ENCODE results near the gene PTPRK. TPM values are rescaled to one million over a fixed set of nuclear protein-coding genes. Genes with fewer than 3 reads are reported as not detected.

PTPRK gene
- total and polyA plus RNA-seq, 2 donors (not counting 1 experiment from before 2014, with no cell fraction given): 19.4 to 75.5 TPM

DNA sequence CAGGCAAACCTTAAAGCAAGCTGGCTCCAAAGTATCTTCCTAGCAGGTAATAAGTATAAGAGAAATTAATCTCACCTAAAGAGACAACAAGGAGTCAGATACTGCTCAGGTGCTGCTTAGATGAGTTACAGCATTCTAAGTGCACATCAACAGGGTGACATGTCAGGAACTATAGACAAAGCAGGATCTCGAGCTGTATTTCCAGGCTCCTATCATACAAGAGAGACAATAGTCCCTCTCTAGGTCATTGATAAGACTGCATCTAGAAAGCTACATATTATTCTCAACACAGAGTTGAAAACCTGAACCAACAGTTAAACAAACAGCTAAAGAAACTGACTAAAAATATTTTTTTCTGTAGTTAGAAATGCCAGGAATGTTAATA lies 3.9 kb downstream of the PTPRK start:
- Histone ChIP-seq H3K9ac (ENCODE audit: insufficient read depth, low read length) (peak overlapping the region; percentile 5), H3K79me2 (ENCODE audit: control insufficient read depth, insufficient read depth, low read length) (peaks cover 69% of the 10 kb centered on the region), H3K27me3 (ENCODE audit: control insufficient read depth, insufficient read depth, low read length) (no peaks in the 10 kb centered on the region), H3K9me3 (ENCODE audit: control insufficient read depth, insufficient read depth, low read depth, low read length) (no peaks in the 10 kb centered on the region), H3K4me2 (ENCODE audit: extremely low read depth, insufficient read depth, low read length) (peak overlapping the region; percentile 83), H3K27ac (ENCODE audit: insufficient read depth, low read length) (peak overlapping the region; percentile 53), H3K4me1 (ENCODE audit: control insufficient read depth, extremely low read depth, insufficient read depth, low read length) (peaks cover 27% of the 10 kb centered on the region), H3K36me3 (ENCODE audit: control insufficient read depth, insufficient read depth, low read length) (no peaks in the 10 kb centered on the region), H2AFZ (ENCODE audit: low read length) (no peak overlapping the region), H4K20me1 (ENCODE audit: control insufficient read depth, extremely low read depth, insufficient read depth, low read length) (peaks cover 2% of the 10 kb centered on the region), H3K4me3 (replicated peaks in 1 of 4; ENCODE audit: control extremely low read depth in 1 of 4, insufficient read depth in 1 of 4, low read depth in 3 of 4, low read length in 4 of 4) (peak overlapping the region; percentile 0 to 21 (median 11))
- DNase-seq (ENCODE audit: low read depth in 2 of 2): peak in 1 of 2 donors; percentile 44
- TF ChIP-seq, protein P1, sequence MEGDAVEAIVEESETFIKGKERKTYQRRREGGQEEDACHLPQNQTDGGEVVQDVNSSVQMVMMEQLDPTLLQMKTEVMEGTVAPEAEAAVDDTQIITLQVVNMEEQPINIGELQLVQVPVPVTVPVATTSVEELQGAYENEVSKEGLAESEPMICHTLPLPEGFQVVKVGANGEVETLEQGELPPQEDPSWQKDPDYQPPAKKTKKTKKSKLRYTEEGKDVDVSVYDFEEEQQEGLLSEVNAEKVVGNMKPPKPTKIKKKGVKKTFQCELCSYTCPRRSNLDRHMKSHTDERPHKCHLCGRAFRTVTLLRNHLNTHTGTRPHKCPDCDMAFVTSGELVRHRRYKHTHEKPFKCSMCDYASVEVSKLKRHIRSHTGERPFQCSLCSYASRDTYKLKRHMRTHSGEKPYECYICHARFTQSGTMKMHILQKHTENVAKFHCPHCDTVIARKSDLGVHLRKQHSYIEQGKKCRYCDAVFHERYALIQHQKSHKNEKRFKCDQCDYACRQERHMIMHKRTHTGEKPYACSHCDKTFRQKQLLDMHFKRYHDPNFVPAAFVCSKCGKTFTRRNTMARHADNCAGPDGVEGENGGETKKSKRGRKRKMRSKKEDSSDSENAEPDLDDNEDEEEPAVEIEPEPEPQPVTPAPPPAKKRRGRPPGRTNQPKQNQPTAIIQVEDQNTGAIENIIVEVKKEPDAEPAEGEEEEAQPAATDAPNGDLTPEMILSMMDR (conservative IDR thresholded peaks at IDR 0.05 in 1 of 2, IDR thresholded peaks at IDR 0.05 in 1 of 2; ENCODE audit: low read depth in 1 of 2, low read length in 2 of 2): peak; percentile 25 to 30
- TF ChIP-seq EZH2 (IDR thresholded peaks at IDR 0.05; ENCODE audit: low read length, missing control alignments): no peak

DNA sequence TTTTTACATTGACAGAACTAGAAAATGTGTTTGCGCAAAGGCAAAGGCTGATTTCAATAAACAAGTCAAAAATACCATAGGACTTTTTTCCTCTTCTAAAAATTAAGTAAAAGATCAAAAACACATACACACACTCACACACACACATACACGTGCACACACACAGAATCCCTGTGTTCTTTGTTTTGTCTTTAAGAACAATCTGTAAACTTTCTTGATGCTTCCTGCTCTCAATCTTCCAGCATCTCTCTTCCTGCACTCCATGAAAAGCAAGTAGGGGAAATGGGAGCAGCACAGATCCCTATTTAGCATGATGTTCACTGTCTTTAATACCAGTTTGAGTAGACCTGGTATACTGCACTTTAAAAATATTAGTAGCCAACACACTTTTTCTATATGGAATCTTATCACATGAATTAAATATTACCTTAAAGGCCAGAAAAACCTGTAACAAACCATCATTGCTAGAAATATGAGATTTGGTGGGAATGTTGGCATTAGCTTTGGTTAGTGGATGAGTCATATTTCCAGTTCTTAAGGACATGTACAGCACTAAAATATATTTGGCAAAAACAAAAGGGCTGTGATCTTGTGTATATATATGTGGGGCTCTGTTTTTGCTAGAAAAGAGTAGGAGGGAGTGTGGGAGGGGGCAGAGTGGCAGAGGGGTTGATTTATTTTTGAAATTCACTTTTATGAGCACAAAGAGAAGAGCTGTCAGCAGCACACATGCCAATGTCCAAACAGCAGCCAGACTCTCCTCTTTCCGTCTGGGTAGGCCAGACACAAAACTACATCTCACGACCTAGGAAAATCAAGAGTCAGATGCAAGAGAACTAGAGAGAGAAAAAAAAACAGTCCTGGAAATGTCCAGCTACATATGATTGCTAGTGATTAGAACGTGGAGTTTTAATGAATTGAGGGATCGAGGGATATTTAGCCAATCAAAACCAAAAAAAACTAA lies 4.6 kb downstream of the PTPRK start:
- peak overlapping the region; percentile 83 for H3K4me2 ChIP-seq (ENCODE audit: extremely low read depth, insufficient read depth, low read length)
- peaks cover 75% of the 10 kb centered on the region for H3K79me2 ChIP-seq (ENCODE audit: control insufficient read depth, insufficient read depth, low read length)
- TF ChIP-seq, protein P1 (conservative IDR thresholded peaks at IDR 0.05 in 1 of 2, IDR thresholded peaks at IDR 0.05 in 1 of 2; ENCODE audit: low read depth in 1 of 2, low read length in 2 of 2): no peak
- no peak for TF ChIP-seq EZH2 (IDR thresholded peaks at IDR 0.05; ENCODE audit: low read length, missing control alignments)
- peak overlapping the region; percentile 0 to 21 (median 11) for H3K4me3 ChIP-seq (replicated peaks in 1 of 4; ENCODE audit: control extremely low read depth in 1 of 4, insufficient read depth in 1 of 4, low read depth in 3 of 4, low read length in 4 of 4)
- H3K9ac ChIP-seq (ENCODE audit: insufficient read depth, low read length): peak overlapping the region; percentile 5
- H4K20me1 ChIP-seq (ENCODE audit: control insufficient read depth, extremely low read depth, insufficient read depth, low read length): peaks cover 2% of the 10 kb centered on the region
- peaks cover 32% of the 10 kb centered on the region for H3K4me1 ChIP-seq (ENCODE audit: control insufficient read depth, extremely low read depth, insufficient read depth, low read length)
- H3K9me3 ChIP-seq (ENCODE audit: control insufficient read depth, insufficient read depth, low read depth, low read length): no peaks in the 10 kb centered on the region
- H3K27ac ChIP-seq (ENCODE audit: insufficient read depth, low read length): peak overlapping the region; percentile 53
- H3K36me3 ChIP-seq (ENCODE audit: control insufficient read depth, insufficient read depth, low read length): no peaks in the 10 kb centered on the region
- DNase-seq (ENCODE audit: low read depth in 2 of 2): peak; percentile 71 to 73
- H2AFZ ChIP-seq (ENCODE audit: low read length): no peak overlapping the region
- H3K27me3 ChIP-seq (ENCODE audit: control insufficient read depth, insufficient read depth, low read length): no peaks in the 10 kb centered on the region

DNA sequence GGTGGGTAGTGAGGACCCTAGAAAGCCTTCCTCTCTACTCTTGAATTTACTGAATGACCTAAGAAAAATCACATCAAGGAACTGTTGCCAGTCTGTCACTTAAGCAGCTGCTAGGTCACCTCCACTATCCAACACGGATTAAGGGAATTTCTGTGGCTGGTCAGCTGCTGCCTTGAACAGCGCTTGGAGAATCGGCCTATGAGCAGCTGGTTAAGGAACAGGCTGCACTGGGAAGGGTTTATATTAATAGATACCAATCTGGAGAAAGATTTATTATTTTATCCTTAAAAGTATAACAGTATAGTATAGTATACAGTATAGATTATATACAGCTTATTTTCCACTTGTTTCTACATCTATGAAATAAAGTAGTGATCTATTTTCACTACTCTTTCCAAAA lies 6.5 kb downstream of the PTPRK start:
- Histone ChIP-seq H3K79me2 (ENCODE audit: control insufficient read depth, insufficient read depth, low read length) (peaks cover 72% of the 10 kb centered on the region), H3K27ac (ENCODE audit: insufficient read depth, low read length) (no peak overlapping the region), H3K4me3 (replicated peaks in 1 of 4; ENCODE audit: control extremely low read depth in 1 of 4, insufficient read depth in 1 of 4, low read depth in 3 of 4, low read length in 4 of 4) (no peak overlapping the region), H3K36me3 (ENCODE audit: control insufficient read depth, insufficient read depth, low read length) (no peaks in the 10 kb centered on the region), H3K4me1 (ENCODE audit: control insufficient read depth, extremely low read depth, insufficient read depth, low read length) (peaks cover 37% of the 10 kb centered on the region), H3K4me2 (ENCODE audit: extremely low read depth, insufficient read depth, low read length) (no peak overlapping the region), H3K9me3 (ENCODE audit: control insufficient read depth, insufficient read depth, low read depth, low read length) (no peaks in the 10 kb centered on the region), H2AFZ (ENCODE audit: low read length) (no peak overlapping the region), H3K9ac (ENCODE audit: insufficient read depth, low read length) (no peak overlapping the region), H4K20me1 (ENCODE audit: control insufficient read depth, extremely low read depth, insufficient read depth, low read length) (peaks cover 2% of the 10 kb centered on the region), H3K27me3 (ENCODE audit: control insufficient read depth, insufficient read depth, low read length) (no peaks in the 10 kb centered on the region)
- no peak for DNase-seq (ENCODE audit: low read depth in 2 of 2)
- TF ChIP-seq, protein P1 (conservative IDR thresholded peaks at IDR 0.05 in 1 of 2, IDR thresholded peaks at IDR 0.05 in 1 of 2; ENCODE audit: low read depth in 1 of 2, low read length in 2 of 2): no peak
- no peak for TF ChIP-seq EZH2 (IDR thresholded peaks at IDR 0.05; ENCODE audit: low read length, missing control alignments)

All from fibroblast of lung (primary cell).